Suppressor macrophage (primary cell): ENCODE measurements around the gene BEND3.
"Not testable (repeated sequence)": the region's sequence is repeated elsewhere in the genome, so short reads cannot be mapped to it uniquely, and the experiment has no call there.

Experiments
- DNase-seq, 4 experiments: peaks; one replicate each; pipeline ENCODE4 v3.0.0-alpha.2; 2020 to 2022

The BEND3 gene

DNA sequence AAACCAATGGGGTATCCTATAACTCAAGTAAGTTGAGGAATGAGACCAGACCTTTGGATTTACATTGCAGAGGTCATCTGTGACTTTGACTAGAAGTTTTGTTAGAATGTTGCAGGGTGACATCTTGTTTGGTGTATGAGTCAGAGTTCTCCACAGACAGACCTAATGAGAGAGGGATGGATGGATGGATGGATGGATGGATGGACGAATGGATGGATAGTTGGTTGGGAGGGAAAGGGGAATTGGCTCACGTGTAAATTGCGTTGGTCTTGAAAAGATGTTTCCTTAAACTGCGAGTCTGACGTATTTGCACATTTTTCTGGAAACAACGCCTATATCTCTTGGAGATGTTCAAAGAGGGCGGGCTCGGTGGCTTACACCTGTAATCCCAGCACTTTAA, 88.3 kb downstream of the BEND3 start:
- no peak for DNase-seq

DNA sequence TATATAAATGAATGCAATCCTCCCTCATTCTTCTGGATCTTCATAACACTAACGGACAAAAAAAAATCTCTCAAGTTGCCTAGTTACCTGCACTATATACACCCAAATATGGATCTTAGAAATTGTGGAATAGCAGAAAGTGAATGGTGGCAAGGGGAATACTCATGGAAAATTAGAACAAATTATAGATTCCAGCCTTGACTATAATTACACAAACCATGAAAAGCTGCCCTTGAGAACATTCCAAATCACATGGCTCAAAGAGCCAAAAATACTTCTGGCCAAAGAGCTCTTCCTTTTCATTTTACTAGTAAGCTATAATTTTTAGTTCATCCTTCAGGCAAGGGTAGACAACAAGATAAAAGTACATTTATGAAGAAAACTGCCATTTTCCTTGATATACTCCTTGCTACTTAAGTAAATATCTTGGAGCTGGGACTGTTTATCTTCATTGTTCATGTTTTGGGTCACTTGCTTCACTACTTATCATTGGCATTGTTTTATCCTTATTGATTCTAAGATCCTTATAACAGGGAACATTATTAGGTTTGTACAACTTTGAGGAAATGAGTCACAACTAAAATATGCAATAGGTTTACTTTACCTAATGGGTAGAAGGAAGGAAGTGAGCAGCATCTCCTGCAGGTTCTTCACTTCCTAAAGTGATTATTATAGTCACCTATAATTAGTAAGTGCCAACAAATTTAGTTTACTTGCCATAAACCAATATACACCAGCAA, 93.7 kb downstream of the BEND3 start:
- no peak for DNase-seq

DNA sequence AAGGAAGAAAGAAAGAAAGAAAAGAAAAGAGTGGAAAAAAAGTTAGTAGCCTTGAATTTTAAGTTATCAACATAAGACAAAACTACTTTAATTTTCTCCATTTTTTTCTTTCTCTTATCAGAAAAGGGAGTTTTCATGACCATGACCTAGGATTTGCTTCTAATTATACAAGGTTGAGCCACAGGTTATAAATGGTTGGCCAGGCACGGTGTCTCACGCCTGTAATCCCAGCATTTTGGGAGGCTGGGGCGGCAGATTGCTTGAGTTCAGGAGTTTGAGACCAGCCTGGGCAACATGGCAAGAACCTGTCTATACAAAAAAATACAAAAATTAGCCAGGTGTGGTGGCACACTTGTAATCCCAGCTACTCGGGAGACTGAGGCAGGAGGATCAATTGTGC, 95.1 kb downstream of the BEND3 start:
- no peak for DNase-seq

DNA sequence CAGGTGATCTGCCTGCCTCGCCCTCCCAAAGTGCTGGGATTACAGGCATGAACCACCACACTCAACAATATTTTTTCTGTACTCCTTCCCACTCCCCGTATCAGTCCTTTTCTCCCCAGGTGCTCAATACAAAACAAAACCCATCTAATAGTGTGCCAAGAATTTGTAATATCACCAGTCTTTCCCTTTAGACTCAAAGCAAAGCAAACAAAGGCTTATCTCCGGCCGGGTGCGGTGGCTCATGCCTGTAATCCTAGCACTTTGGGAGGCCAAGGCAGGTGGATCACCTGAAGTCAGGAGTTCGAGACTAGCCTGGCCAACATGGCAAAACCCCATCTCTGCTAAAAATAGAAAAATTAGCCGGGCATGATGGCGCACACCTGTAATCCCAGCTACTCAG, 95.7 kb downstream of the BEND3 start:
- not testable (repeated sequence) for DNase-seq

DNA sequence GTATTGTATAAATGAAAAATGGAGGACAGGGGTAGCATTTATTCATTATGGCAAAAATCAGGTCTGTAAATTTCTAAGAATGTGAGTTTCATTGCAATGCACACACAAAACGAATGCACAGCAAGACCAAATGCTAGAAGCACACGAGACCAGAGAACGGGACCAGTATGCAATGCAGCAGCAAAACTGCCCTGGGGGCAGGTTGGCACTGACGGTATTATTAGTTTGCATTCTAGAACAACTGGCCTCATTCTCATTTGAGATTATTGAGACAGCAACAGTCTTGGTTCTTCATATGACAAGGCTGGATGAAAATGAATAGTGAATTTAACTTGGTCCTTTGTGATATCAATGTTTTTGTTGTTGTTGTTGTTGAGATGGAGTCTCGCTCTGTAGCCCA, 96.3 kb downstream of the BEND3 start:
- DNase-seq, result no peak
